ENCODE measurements around the gene RNF13. TPM values are rescaled to one million over a fixed set of nuclear protein-coding genes. Genes with fewer than 3 reads are reported as not detected.

The RNF13 gene
- total RNA-seq, 4 donors from 2014 or later = 62.3 to 106 (median 91.1) TPM

DNA sequence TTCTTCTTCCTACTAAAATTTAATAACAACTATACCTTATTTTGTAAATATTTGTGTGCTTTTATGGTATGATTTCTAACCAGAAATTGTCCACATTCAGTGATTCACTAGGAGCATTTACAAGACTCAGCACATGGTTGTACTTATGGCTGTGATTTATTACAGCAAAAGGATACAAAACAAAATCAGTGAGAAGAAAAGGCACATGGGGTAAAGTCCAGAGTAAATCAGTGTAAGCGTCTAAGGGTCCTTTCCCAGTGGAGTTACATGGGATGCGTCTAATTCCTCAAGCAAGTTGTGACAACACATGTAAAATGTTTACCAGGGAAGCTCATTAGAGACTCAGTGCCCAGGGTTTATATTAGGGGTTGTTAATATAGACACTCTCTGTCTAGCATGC, 31.1 kb downstream of the RNF13 start:
- H3K27ac ChIP-seq = no peak overlapping the region
- no peak for ATAC-seq
- H3K9me3 ChIP-seq = no peaks in the 10 kb centered on the region
- TF ChIP-seq CTCF (IDR thresholded peaks at IDR 0.05) = no peak
- no peak for TF ChIP-seq EP300 (IDR thresholded peaks at IDR 0.05)
- no peak for TF ChIP-seq POLR2A (IDR thresholded peaks at IDR 0.05)
- TF ChIP-seq POLR2AphosphoS5 (IDR thresholded peaks at IDR 0.05) = no peak
- H3K4me3 ChIP-seq = no peak overlapping the region
- WGBS, 2 donors (ENCODE audit: low coverage in 1 of 2) = 55 to 57% methylated on average over 2 of the region's 2 CpGs
- peaks cover 0 to 24% of the 10 kb centered on the region in 2 donors for H3K36me3 ChIP-seq
- peaks cover 0 to 52% (median 0%) of the 10 kb centered on the region in 3 donors for H3K4me1 ChIP-seq
- no peaks in the 10 kb centered on the region for H3K27me3 ChIP-seq

GRCh38 chr3:149845570-149846244, 32.7 kb downstream of the RNF13 start:
- peaks cover 0 to 28% of the 10 kb centered on the region in 2 donors for H3K36me3 ChIP-seq
- peaks cover 0 to 46% (median 0%) of the 10 kb centered on the region in 3 donors for H3K4me1 ChIP-seq
- no peak overlapping the region for H3K27ac ChIP-seq
- H3K9me3 ChIP-seq = no peaks in the 10 kb centered on the region
- 82 to 87% methylated on average over 1 of the region's 1 CpG for WGBS, 2 donors (ENCODE audit: low coverage in 1 of 2)
- no peaks in the 10 kb centered on the region for H3K27me3 ChIP-seq
- no peak for TF ChIP-seq POLR2A (IDR thresholded peaks at IDR 0.05)
- no peak for TF ChIP-seq CTCF (IDR thresholded peaks at IDR 0.05)
- TF ChIP-seq POLR2AphosphoS5 (IDR thresholded peaks at IDR 0.05) = no peak
- no peak for TF ChIP-seq EP300 (IDR thresholded peaks at IDR 0.05)
- ATAC-seq = no peak
- H3K4me3 ChIP-seq = no peak overlapping the region

DNA sequence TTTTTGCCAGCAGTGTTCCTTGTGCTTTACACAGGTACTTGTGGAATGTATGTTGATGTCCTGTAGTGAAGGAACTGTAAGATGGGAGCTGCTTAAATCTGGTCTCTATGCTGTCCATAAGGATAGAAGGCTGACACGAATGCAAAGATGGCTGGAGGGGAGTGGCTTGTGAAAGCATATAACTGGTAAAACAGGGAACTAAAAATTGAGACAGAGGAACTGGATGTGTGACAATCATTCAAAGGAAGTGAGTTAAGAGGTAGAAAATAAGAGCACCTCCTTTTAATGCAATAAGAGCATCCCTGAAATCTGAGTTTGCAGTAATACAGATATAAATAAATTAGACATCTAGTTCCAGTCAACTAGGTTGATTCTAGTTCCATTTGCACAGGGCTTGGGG, 35.2 kb downstream of the RNF13 start:
- H3K4me3 ChIP-seq = no peak overlapping the region
- peaks cover 0 to 32% of the 10 kb centered on the region in 2 donors for H3K36me3 ChIP-seq
- no peak for TF ChIP-seq POLR2A (IDR thresholded peaks at IDR 0.05)
- peaks cover 0 to 45% (median 0%) of the 10 kb centered on the region in 3 donors for H3K4me1 ChIP-seq
- H3K9me3 ChIP-seq = no peaks in the 10 kb centered on the region
- no peaks in the 10 kb centered on the region for H3K27me3 ChIP-seq
- 90 to 100% methylated on average over 1 of the region's 1 CpG for WGBS, 2 donors (ENCODE audit: low coverage in 1 of 2)
- no peak overlapping the region for H3K27ac ChIP-seq
- no peak for ATAC-seq

- Histone ChIP-seq H3K9me3 (no peaks in the 10 kb centered on the region), H3K4me3 (no peak overlapping the region), H3K36me3 (peaks cover 0 to 32% of the 10 kb centered on the region in 2 donors), H3K4me1 (peaks cover 0 to 40% (median 0%) of the 10 kb centered on the region in 3 donors), H3K27me3 (no peaks in the 10 kb centered on the region), H3K27ac (no peak overlapping the region)
- TF ChIP-seq CTCF (IDR thresholded peaks at IDR 0.05) (no peak), POLR2A (IDR thresholded peaks at IDR 0.05) (no peak), POLR2AphosphoS5 (IDR thresholded peaks at IDR 0.05) (no peak), EP300 (IDR thresholded peaks at IDR 0.05) (no peak)
- ATAC-seq = no peak
- 21 to 60% methylated on average over 1 of the region's 1 CpG for WGBS, 2 donors (ENCODE audit: low coverage in 1 of 2)
These were observed 35.7 kb downstream of the RNF13 start for GRCh38 chr3:149848688-149849087.

DNA sequence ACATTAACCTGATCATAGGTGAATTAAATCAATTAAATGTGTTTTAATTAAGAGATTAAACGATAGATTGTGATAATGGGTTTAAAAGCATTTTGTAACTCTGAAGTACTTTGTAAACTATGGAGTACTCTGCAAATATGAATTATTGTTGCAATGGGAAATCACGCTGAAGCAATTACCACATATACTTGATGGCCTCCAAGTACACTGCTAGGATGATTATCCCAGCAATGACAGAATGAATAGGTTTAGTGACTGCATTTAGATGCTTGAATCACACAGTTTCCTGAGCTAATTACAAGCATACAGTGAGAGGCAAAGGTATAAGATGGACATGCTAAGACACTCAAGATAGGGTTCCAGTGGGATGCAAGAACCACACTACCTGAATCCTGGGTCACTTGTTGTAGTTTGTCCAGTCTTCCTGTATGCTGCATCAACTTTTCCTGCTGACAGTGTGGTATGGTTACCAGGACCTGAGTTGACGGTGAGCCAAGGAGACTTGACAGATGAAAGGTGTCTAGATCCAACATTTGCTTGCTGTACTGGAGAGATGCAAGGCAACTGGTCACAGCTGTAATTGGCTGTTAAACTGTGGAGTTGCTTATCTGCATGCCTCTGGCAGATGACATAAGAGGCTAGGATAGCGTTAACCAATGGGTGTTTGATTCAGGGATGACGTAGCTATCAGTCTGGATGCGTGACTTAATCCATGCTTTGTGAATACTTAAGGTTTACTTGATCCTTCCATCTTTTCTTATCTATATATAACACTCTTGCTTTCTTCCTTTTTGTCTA, 38.0 kb downstream of the RNF13 start:
- H3K27ac ChIP-seq = no peak overlapping the region
- no peak overlapping the region for H3K4me3 ChIP-seq
- 83 to 92% methylated on average over 6 of the region's 6 CpGs for WGBS, 2 donors (ENCODE audit: low coverage in 1 of 2)
- peaks cover 0 to 46% of the 10 kb centered on the region in 2 donors for H3K36me3 ChIP-seq
- no peaks in the 10 kb centered on the region for H3K27me3 ChIP-seq
- H3K4me1 ChIP-seq = peaks cover 0 to 21% (median 0%) of the 10 kb centered on the region in 3 donors
- no peak for ATAC-seq
- TF ChIP-seq POLR2AphosphoS5 (IDR thresholded peaks at IDR 0.05) (no peak), EP300 (IDR thresholded peaks at IDR 0.05) (no peak), CTCF (IDR thresholded peaks at IDR 0.05) (no peak), POLR2A (IDR thresholded peaks at IDR 0.05) (no peak)
- H3K9me3 ChIP-seq = no peaks in the 10 kb centered on the region
